Astrocyte (in vitro differentiated cells and primary cell): ENCODE results near the gene IL5RA.

Experiments used
- CTCF ChIP-seq: IDR thresholded peaks from 2 replicates; pipeline ENCODE4 v1.5.1; 2011; ENCODE audit warnings: low read depth, mild to moderate bottlenecking, inconsistent platforms, low read length, moderate library complexity; ENCODE audit not compliant: insufficient read depth
- EZH2 ChIP-seq: IDR thresholded peaks from 2 replicates; pipeline ENCODE4 v1.6.1; 2012; ENCODE audit warnings: mild to moderate bottlenecking, low read length, inconsistent platforms; ENCODE audit not compliant: insufficient read depth

GRCh38 chr3:3059645-3060044 lies 50.5 kb downstream of the IL5RA start:
- TF ChIP-seq CTCF = no peak
- TF ChIP-seq EZH2 = no peak
